ENCODE results near the gene MTM1.

DNA sequence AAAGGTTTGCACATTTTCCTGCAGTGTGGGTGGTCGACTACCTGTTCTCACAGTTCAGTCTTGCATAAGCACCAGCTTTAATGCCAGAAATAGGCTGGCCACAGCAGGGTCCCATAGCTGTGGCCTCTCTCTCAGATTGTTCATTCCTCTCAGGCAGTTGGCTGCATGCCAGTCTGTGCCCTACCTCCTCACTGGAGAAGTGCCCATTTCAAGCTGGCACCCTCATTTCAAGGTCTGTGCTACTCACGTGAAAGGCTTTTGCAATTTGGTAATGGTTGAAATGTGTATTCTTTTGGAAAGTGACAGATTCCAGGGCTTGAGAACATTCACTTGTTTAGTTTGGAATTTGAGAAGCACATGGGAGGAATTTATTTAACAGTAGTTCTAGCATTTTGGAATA is 95.9 kb downstream of the MTM1 start:
- TF ChIP-seq EZH2 (IDR thresholded peaks at IDR 0.05; ENCODE audit: insufficient read depth, poor library complexity, severe bottlenecking) (no peak), EZH2phosphoT487 (IDR thresholded peaks at IDR 0.05; ENCODE audit: insufficient read depth, low read depth) (no peak)

Measured in GM23248 (cell line).